Neural cell (in vitro differentiated cells): Measurements from ENCODE around the gene ITGAX. TPM values are rescaled to one million over a fixed set of nuclear protein-coding genes. Genes with fewer than 3 reads are reported as not detected.

Experiments used
- H2AFZ ChIP-seq: fragments of 200-600, 300-800 bp; sonication (generic), shearing (Covaris generic); 2 replicates; pipeline ENCODE4 v1.6.0; 2014; ENCODE audit warnings: low read depth, mild to moderate bottlenecking, antibody characterized with exemption, low read length, moderate library complexity
- H3F3A ChIP-seq: fragments of 200-600 bp; shearing (Covaris generic); 2 replicates; pipeline ENCODE4 v1.6.1; 2016; ENCODE audit warnings: mild to moderate bottlenecking, moderate library complexity, mixed read lengths, antibody characterized with exemption, low read length; ENCODE audit not compliant: insufficient read depth, poor library complexity, severe bottlenecking
- H3K27ac ChIP-seq: fragments of 200-600, 300-800 bp; sonication (generic), shearing (Covaris generic); 2 replicates; pipeline ENCODE4 v1.5.1; 2014; ENCODE audit warnings: mild to moderate bottlenecking, low read length, moderate library complexity
- H3K27me3 ChIP-seq: fragments of 300-800, 200-600 bp; sonication (generic), shearing (Covaris generic); 2 replicates; pipeline ENCODE4 v1.6.0; 2014; ENCODE audit warnings: mild to moderate bottlenecking, low read depth, low read length, moderate library complexity; ENCODE audit not compliant: insufficient read depth
- H3K36me3 ChIP-seq: fragments of 300-800, 200-600 bp; sonication (generic), shearing (Covaris generic); 2 replicates; pipeline ENCODE4 v1.5.1; 2014; ENCODE audit warnings: mild to moderate bottlenecking, antibody characterized with exemption, low read length, moderate library complexity; ENCODE audit not compliant: insufficient read depth
- H3K4me2 ChIP-seq: fragments of 300-800, 200-600 bp; sonication (generic), shearing (Covaris generic); 2 replicates; pipeline ENCODE4 v1.6.0; 2014; ENCODE audit warnings: mild to moderate bottlenecking, low read length
- H3K4me3 ChIP-seq: fragments of 300-800, 200-600 bp; sonication (generic), shearing (Covaris generic); 2 replicates; pipeline ENCODE4 v1.5.1; 2014; ENCODE audit warnings: mild to moderate bottlenecking, low read length, moderate library complexity
- H3K79me2 ChIP-seq: fragments of 200-600 bp; shearing (Covaris generic); replicated peaks from 2 replicates; pipeline ENCODE4 v1.6.0; 2014; ENCODE audit warnings: mild to moderate bottlenecking, low read length, moderate library complexity; ENCODE audit not compliant: insufficient read depth
- H3K9ac ChIP-seq: fragments of 300-800, 200-600 bp; sonication (generic), shearing (Covaris generic); 2 replicates; pipeline ENCODE4 v1.6.1; 2016; ENCODE audit warnings: mild to moderate bottlenecking, low read length, mixed read lengths
- H3K9me2 ChIP-seq: fragments of 200-600 bp; shearing (Covaris generic); 2 replicates; pipeline ENCODE4 v1.6.1; 2016; ENCODE audit warnings: mild to moderate bottlenecking, low read length, mixed read lengths; ENCODE audit not compliant: insufficient read depth
- H3K9me3 ChIP-seq: fragments of 200-600, 300-800 bp; sonication (generic), shearing (Covaris generic); 2 replicates; pipeline ENCODE4 v1.6.1; 2016; ENCODE audit warnings: mild to moderate bottlenecking, mixed run types, low read length, moderate library complexity, mixed read lengths
- H4K20me1 ChIP-seq: fragments of 200-600 bp; shearing (Covaris generic); 2 replicates; pipeline ENCODE4 v1.6.1; 2016; ENCODE audit warnings: mild to moderate bottlenecking, mixed run types; ENCODE audit not compliant: insufficient read depth
- CTCF ChIP-seq: fragments of 450-650 bp; IDR thresholded peaks from 2 replicates; pipeline ENCODE4 v1.5.1; 2014; ENCODE audit warnings: antibody characterized with exemption, mild to moderate bottlenecking, moderate library complexity; ENCODE audit not compliant: poor library complexity, severe bottlenecking
- EP300 ChIP-seq: fragments of 450-650 bp; conservative IDR thresholded peaks from 2 replicates; pipeline ENCODE4 v1.6.1; 2014; ENCODE audit warnings: antibody characterized with exemption, mild to moderate bottlenecking, moderate library complexity; ENCODE audit not compliant: poor library complexity, severe bottlenecking
- EZH2 ChIP-seq: fragments of 200-600, 300-800 bp; shearing (Covaris generic), sonication (generic); IDR thresholded peaks from 2 replicates; pipeline ENCODE4 v1.6.1; 2014; ENCODE audit warnings: antibody characterized with exemption, low read length, borderline replicate concordance, mild to moderate bottlenecking; ENCODE audit not compliant: insufficient read depth, poor library complexity, severe bottlenecking
- MXI1 ChIP-seq: fragments of 450-650 bp; conservative IDR thresholded peaks from 2 replicates; pipeline ENCODE4 v1.6.1; 2014; ENCODE audit warnings: antibody characterized with exemption, mild to moderate bottlenecking; ENCODE audit not compliant: poor library complexity, severe bottlenecking
- POLR2AphosphoS5 ChIP-seq: IDR thresholded peaks from 2 replicates; pipeline ENCODE4 v1.6.1; 2012
- RAD21 ChIP-seq: fragments of 450-650 bp; conservative IDR thresholded peaks from 2 replicates; pipeline ENCODE4 v1.6.1; 2014; ENCODE audit warnings: antibody characterized with exemption, mild to moderate bottlenecking, moderate library complexity
- SMC3 ChIP-seq: fragments of 450-650 bp; conservative IDR thresholded peaks from 2 replicates; pipeline ENCODE4 v1.6.1; 2014; ENCODE audit warnings: antibody characterized with exemption, mild to moderate bottlenecking, moderate library complexity; ENCODE audit not compliant: poor library complexity
- TAF1 ChIP-seq: IDR thresholded peaks from 2 replicates; pipeline ENCODE4 v1.6.1; 2012; ENCODE audit warnings: low read depth
- polyA plus RNA-seq: library from polyadenylated mRNA; depleted of rRNA; stranded (reverse); fragments of >200 nt; gene quantifications from 2 replicates; pipeline ENCODE4 v1.2.3, GENCODE V29; 2014
- TF ChIP-seq, protein P1 (sequence below): IDR thresholded peaks from 2 replicates; pipeline ENCODE4 v1.6.1; 2012; ENCODE audit warnings: borderline replicate concordance

The ITGAX gene
- polyA plus RNA-seq, 1 donor from 2014 or later: not detected

DNA sequence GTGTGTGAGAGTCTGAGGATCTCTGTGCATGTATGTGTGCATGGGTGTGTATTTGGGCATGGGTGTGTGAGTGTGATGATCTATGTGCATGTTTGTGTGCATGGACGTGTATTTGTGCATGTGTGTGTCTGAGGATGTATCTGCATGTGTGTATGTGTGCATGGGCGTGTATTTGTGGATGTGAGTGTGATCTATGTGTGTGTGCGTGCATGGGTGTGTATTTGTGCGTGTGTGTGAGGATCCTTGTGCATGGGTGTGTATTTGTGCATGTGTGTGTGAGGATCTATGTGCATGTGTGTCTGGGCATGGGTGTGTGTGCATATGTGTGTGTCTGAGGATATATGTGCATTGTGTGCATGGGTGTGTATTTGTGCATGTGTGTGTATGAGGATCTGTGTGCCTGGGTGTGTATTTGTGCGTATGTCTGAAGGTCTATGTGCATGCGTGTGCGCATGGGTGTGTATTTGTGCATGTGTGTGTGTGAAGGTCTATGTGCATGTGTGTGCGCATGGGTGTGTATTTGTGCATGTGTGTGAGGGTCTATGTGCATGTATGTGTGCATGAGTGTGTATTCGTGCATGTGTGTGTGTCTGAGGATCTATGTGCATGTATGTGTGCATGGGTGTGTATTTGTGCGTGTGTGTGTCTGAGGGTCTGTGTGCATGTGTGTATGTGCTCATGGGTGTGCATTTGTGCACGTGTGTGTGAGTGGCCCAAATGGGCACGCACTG is 26.5 kb upstream of the ITGAX start:
- TF ChIP-seq POLR2AphosphoS5 (no peak), EP300 (no peak), MXI1 (no peak), RAD21 (no peak), EZH2 (no peak), CTCF (no peak), SMC3 (no peak), TAF1 (no peak)
- TF ChIP-seq, protein P1, sequence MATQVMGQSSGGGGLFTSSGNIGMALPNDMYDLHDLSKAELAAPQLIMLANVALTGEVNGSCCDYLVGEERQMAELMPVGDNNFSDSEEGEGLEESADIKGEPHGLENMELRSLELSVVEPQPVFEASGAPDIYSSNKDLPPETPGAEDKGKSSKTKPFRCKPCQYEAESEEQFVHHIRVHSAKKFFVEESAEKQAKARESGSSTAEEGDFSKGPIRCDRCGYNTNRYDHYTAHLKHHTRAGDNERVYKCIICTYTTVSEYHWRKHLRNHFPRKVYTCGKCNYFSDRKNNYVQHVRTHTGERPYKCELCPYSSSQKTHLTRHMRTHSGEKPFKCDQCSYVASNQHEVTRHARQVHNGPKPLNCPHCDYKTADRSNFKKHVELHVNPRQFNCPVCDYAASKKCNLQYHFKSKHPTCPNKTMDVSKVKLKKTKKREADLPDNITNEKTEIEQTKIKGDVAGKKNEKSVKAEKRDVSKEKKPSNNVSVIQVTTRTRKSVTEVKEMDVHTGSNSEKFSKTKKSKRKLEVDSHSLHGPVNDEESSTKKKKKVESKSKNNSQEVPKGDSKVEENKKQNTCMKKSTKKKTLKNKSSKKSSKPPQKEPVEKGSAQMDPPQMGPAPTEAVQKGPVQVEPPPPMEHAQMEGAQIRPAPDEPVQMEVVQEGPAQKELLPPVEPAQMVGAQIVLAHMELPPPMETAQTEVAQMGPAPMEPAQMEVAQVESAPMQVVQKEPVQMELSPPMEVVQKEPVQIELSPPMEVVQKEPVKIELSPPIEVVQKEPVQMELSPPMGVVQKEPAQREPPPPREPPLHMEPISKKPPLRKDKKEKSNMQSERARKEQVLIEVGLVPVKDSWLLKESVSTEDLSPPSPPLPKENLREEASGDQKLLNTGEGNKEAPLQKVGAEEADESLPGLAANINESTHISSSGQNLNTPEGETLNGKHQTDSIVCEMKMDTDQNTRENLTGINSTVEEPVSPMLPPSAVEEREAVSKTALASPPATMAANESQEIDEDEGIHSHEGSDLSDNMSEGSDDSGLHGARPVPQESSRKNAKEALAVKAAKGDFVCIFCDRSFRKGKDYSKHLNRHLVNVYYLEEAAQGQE: no peak
- H3K27me3 ChIP-seq: peaks cover 26% of the 10 kb centered on the region
- H3K4me2 ChIP-seq: no peak overlapping the region
- H3K36me3 ChIP-seq: no peaks in the 10 kb centered on the region
- H3K9me3 ChIP-seq: no peaks in the 10 kb centered on the region
- no peaks in the 10 kb centered on the region for H3F3A ChIP-seq
- H2AFZ ChIP-seq: no peak overlapping the region
- H4K20me1 ChIP-seq: no peaks in the 10 kb centered on the region
- H3K4me3 ChIP-seq: no peak overlapping the region
- H3K9me2 ChIP-seq: no peaks in the 10 kb centered on the region
- H3K79me2 ChIP-seq: no peaks in the 10 kb centered on the region
- no peak overlapping the region for H3K27ac ChIP-seq
- no peak overlapping the region for H3K9ac ChIP-seq

- H3K9me2 ChIP-seq: no peaks in the 10 kb centered on the region
- TF ChIP-seq SMC3 (no peak), CTCF (no peak), TAF1 (no peak), MXI1 (no peak), RAD21 (no peak), EZH2 (no peak), EP300 (no peak), POLR2AphosphoS5 (no peak)
- TF ChIP-seq, protein P1: no peak
- H4K20me1 ChIP-seq: no peaks in the 10 kb centered on the region
- no peak overlapping the region for H2AFZ ChIP-seq
- no peaks in the 10 kb centered on the region for H3K36me3 ChIP-seq
- H3K79me2 ChIP-seq: no peaks in the 10 kb centered on the region
- H3K4me2 ChIP-seq: no peak overlapping the region
- H3K27me3 ChIP-seq: peaks cover 26% of the 10 kb centered on the region
- no peak overlapping the region for H3K4me3 ChIP-seq
- H3K9me3 ChIP-seq: no peaks in the 10 kb centered on the region
- H3K9ac ChIP-seq: no peak overlapping the region
- no peaks in the 10 kb centered on the region for H3F3A ChIP-seq
- H3K27ac ChIP-seq: no peak overlapping the region
Measured at GRCh38 chr16:31329671-31330552, 25.1 kb upstream of the ITGAX start.
